ENCODE data around the gene MYRFL.

The MYRFL gene

GRCh38 chr12:69816082-69816481, 8.9 kb upstream of the MYRFL start:
- FAIRE-seq, result no peak
- no peak for TF ChIP-seq CTCF (IDR thresholded peaks at IDR 0.05; ENCODE audit: insufficient read depth, missing control alignments)
- DNase-seq (ENCODE audit: insufficient read length, low spot score), result no peak

- FAIRE-seq, result no peak
- no peak for DNase-seq (ENCODE audit: insufficient read length, low spot score)
- TF ChIP-seq CTCF (IDR thresholded peaks at IDR 0.05; ENCODE audit: insufficient read depth, missing control alignments), result no peak
These were observed 4.0 kb upstream of the MYRFL start for GRCh38 chr12:69821032-69821455.

- DNase-seq (ENCODE audit: insufficient read length, low spot score) (no peak), FAIRE-seq (no peak)
- no peak for TF ChIP-seq CTCF (IDR thresholded peaks at IDR 0.05; ENCODE audit: insufficient read depth, missing control alignments)
These were observed 3.4 kb upstream of the MYRFL start for GRCh38 chr12:69821456-69822159.

GRCh38 chr12:69822201-69822860, 2.7 kb upstream of the MYRFL start:
- TF ChIP-seq CTCF (IDR thresholded peaks at IDR 0.05; ENCODE audit: insufficient read depth, missing control alignments), result no peak
- no peak for FAIRE-seq
- no peak for DNase-seq (ENCODE audit: insufficient read length, low spot score)

- FAIRE-seq (no peak), DNase-seq (ENCODE audit: insufficient read length, low spot score) (no peak)
- no peak for TF ChIP-seq CTCF (IDR thresholded peaks at IDR 0.05; ENCODE audit: insufficient read depth, missing control alignments)
These were observed 999 bp upstream of the MYRFL start for GRCh38 chr12:69824028-69824427.

GRCh38 chr12:69828897-69829296, 3.9 kb downstream of the MYRFL start:
- no peak for TF ChIP-seq CTCF (IDR thresholded peaks at IDR 0.05; ENCODE audit: insufficient read depth, missing control alignments)
- no peak for FAIRE-seq
- DNase-seq (ENCODE audit: insufficient read length, low spot score), result no peak

- TF ChIP-seq CTCF (IDR thresholded peaks at IDR 0.05; ENCODE audit: insufficient read depth, missing control alignments), result no peak
- FAIRE-seq, result no peak
- DNase-seq (ENCODE audit: insufficient read length, low spot score), result no peak
These were observed 8.7 kb downstream of the MYRFL start for GRCh38 chr12:69833696-69834095.

Measured in D721Med (cell line).